BLaER1 (cell line): Measurements from ENCODE around the gene NCKAP5.

Experiments
- H3K27ac ChIP-seq: shearing (Covaris generic); formaldehyde crosslinking; 2 replicates; pipeline ENCODE4 v1.8.1; 2022
- H3K27me3 ChIP-seq: shearing (Covaris generic); formaldehyde crosslinking; 2 replicates; pipeline ENCODE4 v1.8.1; 2022
- H3K36me3 ChIP-seq: shearing (Covaris generic); formaldehyde crosslinking; 2 replicates; pipeline ENCODE4 v1.8.1; 2022
- H3K4me1 ChIP-seq: shearing (Covaris generic); formaldehyde crosslinking; 2 replicates; pipeline ENCODE4 v1.8.1; 2022
- H3K4me2 ChIP-seq: shearing (Covaris generic); formaldehyde crosslinking; 2 replicates; pipeline ENCODE4 v1.8.1; 2022
- H3K4me3 ChIP-seq: shearing (Covaris generic); formaldehyde crosslinking; 2 replicates; pipeline ENCODE4 v1.8.1; 2022
- H3K9ac ChIP-seq: shearing (Covaris generic); formaldehyde crosslinking; 2 replicates; pipeline ENCODE4 v1.8.1; 2022
- H3K9me3 ChIP-seq: shearing (Covaris generic); formaldehyde crosslinking; 2 replicates; pipeline ENCODE4 v1.8.1; 2022
- H4K20me1 ChIP-seq: shearing (Covaris generic); formaldehyde crosslinking; 2 replicates; pipeline ENCODE4 v1.8.1; 2022
- Cebpa-rat ChIP-seq: shearing (Covaris generic); IDR thresholded peaks from 2 replicates; pipeline ENCODE4 v1.8.1; 2022

Gene NCKAP5

GRCh38 chr2:133140620-133141019 is 427.6 kb downstream of the NCKAP5 start:
- no peak overlapping the region for H3K4me2 ChIP-seq

GRCh38 chr2:133139847-133140533 is 428.3 kb downstream of the NCKAP5 start:
- TF ChIP-seq Cebpa-rat, result no peak
- Histone ChIP-seq H3K4me2 (no peak overlapping the region), H3K36me3 (no peaks in the 10 kb centered on the region), H3K9ac (no peak overlapping the region), H3K27ac (no peak overlapping the region), H3K4me3 (no peak overlapping the region), H3K9me3 (no peaks in the 10 kb centered on the region), H3K4me1 (peaks cover 7% of the 10 kb centered on the region; the same call in 1 of the 2 replicates), H3K27me3 (no peaks in the 10 kb centered on the region), H4K20me1 (no peaks in the 10 kb centered on the region)

More at GRCh38 chr2:133140620-133141019, 427.6 kb downstream of the NCKAP5 start:
- Histone ChIP-seq H3K4me3 (no peak overlapping the region), H3K36me3 (no peaks in the 10 kb centered on the region), H4K20me1 (no peaks in the 10 kb centered on the region), H3K9ac (no peak overlapping the region), H3K27ac (no peak overlapping the region), H3K9me3 (no peaks in the 10 kb centered on the region), H3K27me3 (no peaks in the 10 kb centered on the region), H3K4me1 (peaks cover 7% of the 10 kb centered on the region; the same call in 1 of the 2 replicates)
- TF ChIP-seq Cebpa-rat, result no peak

DNA sequence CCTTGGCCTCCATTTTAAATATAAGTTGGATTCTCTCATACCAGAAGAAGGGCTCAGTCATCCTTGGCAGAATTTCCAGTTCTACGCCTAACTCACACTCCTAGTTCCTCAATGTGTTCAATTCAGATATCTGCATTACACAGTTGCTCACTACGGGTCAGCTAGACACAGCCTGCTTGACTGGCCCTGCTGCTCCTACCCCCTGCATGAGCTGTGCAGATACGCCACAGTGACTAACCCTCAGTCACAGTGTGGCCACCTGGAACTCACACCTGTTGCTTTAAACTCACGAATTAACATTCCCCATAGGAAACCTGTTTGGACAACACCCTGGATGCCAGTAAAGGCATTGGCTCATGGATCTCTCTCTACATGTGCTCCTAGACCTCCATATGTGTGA is 429.6 kb downstream of the NCKAP5 start:
- no peak overlapping the region for H3K4me3 ChIP-seq
- TF ChIP-seq Cebpa-rat, result no peak
- no peak overlapping the region for H3K27ac ChIP-seq
- no peaks in the 10 kb centered on the region for H4K20me1 ChIP-seq
- no peak overlapping the region for H3K4me2 ChIP-seq
- H3K9me3 ChIP-seq, result no peaks in the 10 kb centered on the region
- peaks cover 7% of the 10 kb centered on the region; the same call in 1 of the 2 replicates for H3K4me1 ChIP-seq
- H3K36me3 ChIP-seq, result no peaks in the 10 kb centered on the region
- H3K27me3 ChIP-seq, result no peaks in the 10 kb centered on the region
- H3K9ac ChIP-seq, result no peak overlapping the region

DNA sequence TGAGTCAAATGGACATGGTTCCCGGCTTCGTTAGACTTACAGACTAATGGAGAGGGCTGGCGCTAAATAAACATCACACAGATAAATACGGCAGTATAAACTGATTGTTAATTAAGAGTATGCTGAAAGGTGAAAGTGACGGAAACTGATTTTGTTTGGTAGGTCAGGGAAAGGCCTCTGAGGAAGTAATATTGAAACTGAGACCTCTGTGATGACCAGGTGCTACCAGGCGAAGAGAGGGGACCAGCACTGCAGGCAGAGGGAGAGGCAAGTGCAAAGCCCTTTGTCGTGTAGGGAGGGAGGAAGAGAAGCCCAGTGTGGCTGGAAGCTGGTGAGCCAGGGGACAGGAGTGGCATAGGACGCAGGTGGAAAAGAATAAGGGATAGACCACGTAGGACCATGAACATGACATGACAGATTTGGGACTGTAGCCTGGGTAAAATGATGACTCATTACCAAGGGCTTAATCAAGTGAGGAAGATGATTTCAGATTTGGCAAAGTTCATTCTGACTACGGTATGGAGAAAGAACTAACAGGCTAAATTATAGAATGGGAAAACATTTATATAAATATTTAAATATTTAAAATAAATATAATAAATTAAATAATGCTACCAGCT is 433.1 kb downstream of the NCKAP5 start:
- TF ChIP-seq Cebpa-rat, result no peak
- no peaks in the 10 kb centered on the region for H3K9me3 ChIP-seq

GRCh38 chr2:133130548-133131246 is 437.6 kb downstream of the NCKAP5 start:
- Histone ChIP-seq H3K9me3 (no peaks in the 10 kb centered on the region), H3K4me2 (no peak overlapping the region), H3K4me1 (no peaks in the 10 kb centered on the region), H3K4me3 (no peak overlapping the region), H3K36me3 (no peaks in the 10 kb centered on the region), H3K27me3 (no peaks in the 10 kb centered on the region), H3K9ac (no peak overlapping the region), H3K27ac (no peak overlapping the region), H4K20me1 (no peaks in the 10 kb centered on the region)
- no peak for TF ChIP-seq Cebpa-rat

More for the DNA sequence above, 433.1 kb downstream of the NCKAP5 start:
- Histone ChIP-seq H3K4me3 (no peak overlapping the region), H3K4me2 (no peak overlapping the region), H3K36me3 (no peaks in the 10 kb centered on the region), H3K9ac (no peak overlapping the region), H3K4me1 (no peaks in the 10 kb centered on the region), H3K27me3 (no peaks in the 10 kb centered on the region), H4K20me1 (no peaks in the 10 kb centered on the region), H3K27ac (no peak overlapping the region)

- Histone ChIP-seq H3K27ac (no peak overlapping the region), H3K9ac (no peak overlapping the region), H3K4me2 (no peak overlapping the region), H3K36me3 (no peaks in the 10 kb centered on the region), H3K9me3 (no peaks in the 10 kb centered on the region), H4K20me1 (no peaks in the 10 kb centered on the region), H3K4me3 (no peak overlapping the region), H3K27me3 (no peaks in the 10 kb centered on the region), H3K4me1 (no peaks in the 10 kb centered on the region)
- TF ChIP-seq Cebpa-rat, result no peak
These were observed 443.8 kb downstream of the NCKAP5 start for GRCh38 chr2:133124446-133124845.

- no peak overlapping the region for H3K27ac ChIP-seq
- TF ChIP-seq Cebpa-rat, result no peak
These were observed 444.4 kb downstream of the NCKAP5 start for GRCh38 chr2:133123904-133124303.

GRCh38 chr2:133123393-133123792 is 444.9 kb downstream of the NCKAP5 start:
- Histone ChIP-seq H3K4me3 (no peak overlapping the region), H3K9me3 (no peaks in the 10 kb centered on the region), H3K9ac (no peak overlapping the region), H3K27ac (no peak overlapping the region), H3K4me1 (no peaks in the 10 kb centered on the region), H3K27me3 (no peaks in the 10 kb centered on the region), H4K20me1 (no peaks in the 10 kb centered on the region), H3K4me2 (no peak overlapping the region), H3K36me3 (no peaks in the 10 kb centered on the region)
- TF ChIP-seq Cebpa-rat, result no peak

More at GRCh38 chr2:133123904-133124303, 444.4 kb downstream of the NCKAP5 start:
- H3K9me3 ChIP-seq, result no peaks in the 10 kb centered on the region
- no peak overlapping the region for H3K9ac ChIP-seq
- no peak overlapping the region for H3K4me2 ChIP-seq
- H3K36me3 ChIP-seq, result no peaks in the 10 kb centered on the region
- no peaks in the 10 kb centered on the region for H4K20me1 ChIP-seq
- H3K4me1 ChIP-seq, result no peaks in the 10 kb centered on the region
- no peak overlapping the region for H3K4me3 ChIP-seq
- no peaks in the 10 kb centered on the region for H3K27me3 ChIP-seq

GRCh38 chr2:133122529-133122928 is 445.7 kb downstream of the NCKAP5 start:
- Histone ChIP-seq H3K27ac (no peak overlapping the region), H3K27me3 (no peaks in the 10 kb centered on the region), H4K20me1 (no peaks in the 10 kb centered on the region), H3K4me3 (no peak overlapping the region), H3K4me1 (no peaks in the 10 kb centered on the region), H3K9ac (no peak overlapping the region), H3K36me3 (no peaks in the 10 kb centered on the region), H3K9me3 (no peaks in the 10 kb centered on the region), H3K4me2 (no peak overlapping the region)
- no peak for TF ChIP-seq Cebpa-rat

DNA sequence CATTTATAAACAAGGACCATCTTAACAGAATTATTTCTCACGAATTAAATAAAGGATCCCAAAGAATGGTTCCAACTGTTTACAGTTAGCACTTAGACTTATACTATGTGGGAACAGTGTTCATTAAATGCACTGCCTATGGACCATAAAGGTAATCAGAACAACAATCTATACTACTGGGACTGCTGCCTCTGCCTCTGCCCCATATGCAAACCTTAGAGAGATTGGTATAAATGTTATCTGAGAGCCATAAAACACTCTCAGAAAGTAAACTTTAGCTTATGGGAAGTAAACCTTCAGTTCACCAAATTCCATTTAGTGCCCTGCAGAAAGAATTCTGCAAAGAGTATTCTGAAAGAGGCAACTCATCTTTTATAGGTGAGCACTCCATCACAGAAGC is 448.0 kb downstream of the NCKAP5 start:
- TF ChIP-seq Cebpa-rat, result no peak
- no peaks in the 10 kb centered on the region for H3K4me1 ChIP-seq
- H3K4me3 ChIP-seq, result no peak overlapping the region
- H3K4me2 ChIP-seq, result no peak overlapping the region
- H3K27ac ChIP-seq, result no peak overlapping the region
- H3K9ac ChIP-seq, result no peak overlapping the region
- H3K36me3 ChIP-seq, result no peaks in the 10 kb centered on the region
- no peaks in the 10 kb centered on the region for H3K27me3 ChIP-seq
- no peaks in the 10 kb centered on the region for H3K9me3 ChIP-seq
- no peaks in the 10 kb centered on the region for H4K20me1 ChIP-seq
